GM19023 (cell line): Measurements from ENCODE around the gene STX17.

Experiments
- ATAC-seq: cut with Tn5 transposase; IDR thresholded peaks from one replicate; pipeline ENCODE4 v1.9.1; 2021; ENCODE audit warnings: mild to moderate bottlenecking, moderate library complexity; ENCODE audit not compliant: unreplicated experiment

The STX17 gene

DNA sequence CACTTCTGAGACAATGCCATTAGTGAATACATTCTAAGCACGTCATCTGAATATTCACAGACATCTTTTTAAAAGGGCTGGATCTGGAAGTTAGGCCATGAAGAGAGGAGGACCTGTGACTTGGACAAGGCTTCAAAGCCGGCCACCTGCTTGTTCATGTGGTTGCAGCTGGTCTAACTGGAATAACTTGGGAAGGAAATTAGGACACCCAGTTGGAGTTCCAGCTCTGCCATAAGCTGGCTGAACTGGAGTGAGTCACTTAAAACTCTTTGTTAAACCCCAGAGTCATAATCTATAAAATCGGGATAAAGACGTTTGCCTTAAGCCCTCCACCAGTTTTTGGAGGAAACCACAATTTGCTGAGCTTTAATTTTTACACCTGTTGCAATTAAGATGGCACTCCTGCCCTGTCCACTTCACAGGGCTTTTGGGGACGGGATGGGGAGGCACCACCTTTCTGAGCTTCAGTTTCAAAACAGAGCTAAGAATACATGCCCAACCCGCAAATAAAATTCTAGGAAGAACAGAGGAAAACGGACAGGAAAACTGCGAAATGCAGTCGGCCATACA, 536 bp upstream of the STX17 start:
- ATAC-seq, result no peak

GRCh38 chr9:99907208-99907532, 716 bp downstream of the STX17 start:
- no peak for ATAC-seq

- no peak for ATAC-seq
These were observed 5.1 kb downstream of the STX17 start for GRCh38 chr9:99911600-99911999.

- ATAC-seq, result no peak
These were observed 10.2 kb downstream of the STX17 start for GRCh38 chr9:99916650-99917049.

- no peak for ATAC-seq
These were observed 11.7 kb downstream of the STX17 start for GRCh38 chr9:99918134-99918533.

GRCh38 chr9:99919930-99920329, 13.5 kb downstream of the STX17 start:
- ATAC-seq, result no peak

DNA sequence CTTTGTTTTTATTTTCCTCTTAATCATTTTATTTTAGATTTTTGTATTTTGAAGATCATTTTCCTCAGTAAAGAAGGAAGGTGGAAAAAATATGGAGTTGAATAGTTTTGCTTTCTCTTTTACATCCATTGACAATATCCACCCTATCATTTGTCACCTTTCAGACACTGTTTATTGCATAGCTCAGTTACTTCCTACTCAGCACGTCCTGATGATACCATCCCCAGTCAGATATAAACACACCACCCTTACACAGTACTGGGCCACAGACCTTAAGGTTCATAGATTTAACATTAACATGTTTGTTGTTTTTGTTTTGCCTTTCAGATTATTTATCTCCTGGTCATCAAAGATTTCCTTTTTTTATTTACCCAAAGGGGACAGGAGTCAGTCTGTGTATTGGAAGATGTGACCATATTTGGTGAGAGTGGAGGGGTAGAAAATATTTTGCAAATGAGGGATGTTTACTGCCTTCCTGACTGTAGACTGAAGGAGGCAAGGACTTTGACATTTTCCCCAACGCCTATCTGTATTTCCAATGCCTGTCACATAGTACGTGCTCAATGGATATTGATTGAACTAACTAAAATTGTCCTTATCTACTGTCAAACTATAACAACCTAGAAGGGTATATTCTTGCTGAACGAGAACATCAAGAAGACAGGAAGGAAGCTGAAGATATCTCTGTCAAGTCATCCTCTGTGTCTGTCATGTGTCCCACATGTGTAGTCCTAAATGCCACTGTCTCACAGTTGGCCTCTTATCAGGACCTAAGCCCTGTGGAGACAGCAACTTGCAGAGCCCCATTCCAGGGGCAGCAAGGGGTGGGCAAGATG, 15.6 kb downstream of the STX17 start:
- ATAC-seq, result no peak

GRCh38 chr9:99922711-99923030, 16.2 kb downstream of the STX17 start:
- no peak for ATAC-seq

DNA sequence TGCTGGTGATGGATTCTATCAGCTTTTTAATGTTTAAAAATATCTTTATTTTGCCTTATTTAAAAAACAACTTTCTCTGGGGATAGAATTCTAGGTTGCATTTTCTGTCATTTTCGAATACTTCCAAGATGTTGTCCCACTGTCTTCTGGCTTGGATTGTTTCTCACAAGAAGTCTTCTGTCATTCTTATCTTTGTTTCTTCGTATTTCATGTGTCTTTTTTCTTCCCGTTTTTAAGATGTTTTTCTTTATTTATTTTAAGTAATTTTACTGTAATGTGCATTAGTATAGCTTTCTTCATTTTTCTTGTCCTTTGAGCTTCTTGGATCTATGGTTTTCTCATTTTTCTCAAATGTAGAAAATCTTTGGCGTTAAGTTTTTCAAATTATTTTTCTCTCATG, 19.1 kb downstream of the STX17 start:
- no peak for ATAC-seq

DNA sequence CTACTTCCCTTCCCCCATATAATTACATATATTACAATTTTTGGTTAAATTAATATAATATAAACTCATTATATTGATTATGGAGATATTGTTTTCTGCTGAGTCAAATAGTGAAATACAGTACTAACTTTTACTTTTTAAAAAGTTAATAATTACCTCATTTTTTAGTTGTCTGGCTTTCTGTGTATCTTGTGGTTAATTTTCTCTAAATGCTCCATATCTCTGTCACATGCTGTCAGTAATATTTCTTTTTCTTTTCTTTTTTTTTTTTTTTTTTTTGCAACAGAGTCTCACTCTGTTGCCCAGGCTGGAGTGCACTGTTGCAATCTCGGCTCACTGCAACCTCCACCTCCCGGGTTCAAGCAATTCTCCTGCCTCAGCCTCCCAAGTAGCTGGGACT, 23.2 kb downstream of the STX17 start:
- no peak for ATAC-seq

- no peak for ATAC-seq
These were observed 24.8 kb downstream of the STX17 start for GRCh38 chr9:99931155-99931840.

DNA sequence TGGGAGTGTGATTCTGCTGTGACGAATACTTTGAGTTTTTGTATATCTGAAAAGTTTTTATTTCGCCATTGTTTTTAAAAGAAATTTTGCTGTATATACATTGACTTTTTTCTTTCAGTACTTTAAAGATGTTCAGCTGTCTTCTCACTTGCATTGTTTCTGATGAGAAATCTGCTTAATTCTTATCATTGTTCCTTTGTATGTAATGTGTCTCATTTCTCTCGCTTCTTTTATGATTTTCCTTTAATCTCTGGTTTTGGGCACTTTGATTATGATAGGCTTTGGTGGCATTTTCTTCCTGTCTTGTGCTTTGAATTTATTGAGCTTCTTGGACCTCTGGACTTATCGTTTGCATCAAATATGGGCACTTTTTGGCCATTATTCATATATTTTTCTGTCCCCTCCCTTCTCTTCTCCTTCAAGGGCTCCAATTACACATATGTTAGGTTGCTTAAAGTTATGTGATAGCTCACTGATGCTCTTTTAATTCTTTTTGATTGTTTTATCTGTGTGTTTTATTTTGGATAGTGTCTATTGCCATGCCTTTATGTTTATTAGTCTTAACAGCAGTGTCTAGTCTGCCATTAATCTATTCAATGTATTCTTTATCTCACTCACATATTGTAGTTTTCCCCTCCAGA, 30.6 kb downstream of the STX17 start:
- no peak for ATAC-seq

DNA sequence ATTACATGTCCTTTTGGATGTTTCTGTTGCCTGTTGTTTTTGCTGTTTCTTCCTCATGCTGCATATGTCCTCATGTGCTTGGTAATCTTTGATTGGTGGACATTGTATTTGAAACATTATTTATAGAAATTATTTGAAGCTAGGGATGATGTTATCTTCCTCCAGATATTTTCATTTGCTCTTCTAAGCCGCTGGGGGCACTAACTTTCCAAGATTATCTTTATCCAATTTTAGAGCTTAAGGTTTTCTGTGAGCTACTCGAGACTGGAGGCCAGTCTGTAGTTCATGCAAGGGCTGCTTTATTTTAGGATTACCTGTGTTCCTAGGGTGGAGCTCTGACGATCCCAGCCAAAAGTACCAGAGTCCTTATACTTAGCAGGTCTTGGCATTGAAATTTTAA, 40.9 kb downstream of the STX17 start:
- ATAC-seq, result no peak

GRCh38 chr9:99948482-99948881, 42.0 kb downstream of the STX17 start:
- no peak for ATAC-seq

- no peak for ATAC-seq
These were observed 42.4 kb downstream of the STX17 start for GRCh38 chr9:99948896-99949295.

DNA sequence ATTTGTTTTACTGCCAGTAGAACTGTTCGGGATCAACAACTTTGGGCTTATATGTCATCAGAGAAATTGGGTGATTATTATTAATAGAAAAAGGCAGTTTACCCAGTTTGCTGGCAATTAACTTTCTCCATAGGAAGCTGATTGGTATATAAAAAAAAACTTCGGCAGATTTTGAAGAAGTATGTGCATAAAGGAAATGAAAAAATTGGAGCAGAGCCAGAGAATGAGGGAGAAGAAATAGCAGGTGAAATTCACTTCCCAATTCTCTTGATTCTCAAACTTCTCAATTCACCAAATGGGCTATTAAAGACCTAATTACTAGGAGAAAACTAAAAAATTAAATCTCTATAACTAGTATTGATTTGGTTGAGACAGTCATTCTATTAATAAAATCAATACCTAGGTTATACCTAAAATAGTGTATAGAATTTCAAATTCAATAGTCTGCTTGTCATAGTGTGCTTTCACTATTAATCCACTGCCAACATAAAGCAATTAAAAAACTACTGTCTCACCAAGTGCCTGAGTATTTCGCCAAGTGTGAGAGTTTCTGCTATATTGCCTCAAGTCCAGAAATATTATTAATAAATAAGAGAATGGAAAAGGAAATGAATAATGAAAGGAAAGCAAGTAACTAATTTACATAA, 47.5 kb downstream of the STX17 start:
- ATAC-seq, result no peak

DNA sequence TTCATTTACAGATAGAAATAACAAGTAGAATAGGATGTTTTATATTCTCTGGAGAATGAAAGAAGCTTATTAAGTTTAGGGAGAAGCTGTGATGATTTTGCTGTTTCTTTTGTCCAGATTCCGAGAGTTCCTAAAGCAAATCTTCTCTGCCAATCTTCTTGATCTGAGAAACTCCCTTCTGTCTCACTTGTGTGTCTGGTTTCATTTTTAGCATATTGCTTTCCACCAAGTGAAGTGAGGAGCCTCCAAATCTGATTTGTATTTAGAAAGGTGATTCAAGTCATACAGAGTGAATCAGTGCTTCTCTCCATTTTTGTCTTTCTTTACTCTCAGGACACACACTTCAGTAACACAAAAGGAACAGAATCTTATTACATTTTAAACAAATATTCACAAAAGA, 48.4 kb downstream of the STX17 start:
- ATAC-seq, result no peak

DNA sequence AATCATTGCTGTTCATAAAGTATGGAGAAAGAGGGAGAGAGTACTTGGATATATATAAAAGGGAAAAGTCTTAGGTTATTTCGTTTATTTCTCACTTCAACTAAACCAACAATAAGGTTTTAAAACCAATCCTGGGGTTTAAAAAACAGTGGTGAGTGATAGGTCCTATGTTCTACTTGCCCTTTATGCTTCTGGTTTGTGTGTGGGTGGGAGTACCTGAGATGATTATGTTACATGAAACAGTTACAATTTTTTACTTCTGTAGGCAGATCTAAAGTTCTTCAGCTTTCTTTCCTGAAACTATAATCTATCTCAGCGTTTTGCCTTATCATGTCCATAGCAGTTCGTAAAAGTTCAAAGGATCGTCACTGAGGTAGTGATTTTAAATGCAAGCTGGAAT, 49.2 kb downstream of the STX17 start:
- ATAC-seq, result no peak

DNA sequence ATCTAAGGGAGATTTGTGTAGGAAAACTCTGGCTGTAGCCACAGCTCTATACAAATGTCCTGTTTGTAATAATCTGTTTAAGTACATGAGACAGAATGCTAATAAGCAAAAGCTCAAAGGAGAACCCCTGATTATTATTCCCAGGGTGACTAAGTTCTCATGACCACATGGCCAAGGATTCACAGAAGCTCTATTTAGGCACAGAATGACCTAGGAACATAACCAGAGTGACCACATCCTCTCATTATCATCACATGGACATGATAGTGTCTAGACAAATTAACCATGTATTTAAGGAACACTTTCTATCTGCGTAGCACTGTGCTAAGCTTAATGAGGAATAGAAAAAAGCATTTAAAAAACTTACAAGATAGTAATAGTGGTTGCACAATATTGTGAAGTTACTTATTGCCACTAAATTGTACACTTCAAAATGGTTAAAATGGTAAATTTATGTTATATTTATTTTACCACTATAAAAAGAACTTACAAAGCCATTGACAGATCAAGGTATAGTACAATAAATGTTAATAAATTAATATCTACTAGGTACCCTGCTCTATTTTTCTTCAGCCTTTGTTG, 56.3 kb downstream of the STX17 start:
- ATAC-seq, result no peak

DNA sequence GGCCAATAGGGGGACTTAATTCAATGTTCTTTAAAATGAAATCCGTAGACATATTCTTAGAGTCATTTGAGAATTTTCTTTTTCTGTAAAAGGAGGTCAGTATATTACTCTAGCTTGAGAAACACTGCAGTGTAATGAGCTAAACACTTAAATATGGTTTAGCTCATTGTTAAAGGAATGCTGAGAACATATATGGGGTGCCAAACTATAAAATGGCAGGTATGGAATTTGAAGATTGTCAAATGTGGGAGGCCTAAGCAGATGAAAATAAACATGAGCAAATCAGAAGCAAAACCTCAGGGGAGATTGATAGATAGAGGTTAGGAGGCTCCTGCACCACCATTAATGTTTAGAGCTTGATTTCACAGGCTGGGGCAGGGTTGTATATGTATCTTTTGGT, 57.9 kb downstream of the STX17 start:
- no peak for ATAC-seq

- ATAC-seq, result no peak
These were observed 59.5 kb downstream of the STX17 start for GRCh38 chr9:99966001-99966400.
